Measurements from ENCODE around the gene FAM117B. TPM values are rescaled to one million over a fixed set of nuclear protein-coding genes. Genes with fewer than 3 reads are reported as not detected.

Gene FAM117B
- total and polyA plus RNA-seq, 2 of the 8 experiments (the other 6 are each of a cell fraction or from before 2014, with no cell fraction given) = 3.9 to 22.6 TPM

- H2BK5ac ChIP-seq (ENCODE audit: low read depth, low read length) = no peak overlapping the region
- H3K79me1 ChIP-seq (ENCODE audit: low read depth, low read length) = no peaks in the 10 kb centered on the region
- ChIA-PET CTCF (ENCODE audit: partially characterized antibody) (interaction anchor here (0.6 kb wide), 1 partner anchor 1129 kb away, joined by 6 read pairs; no protein-coding TSS in a partner anchor), POLR2A (ENCODE audit: partially characterized antibody) (no interaction called here)
- no peak overlapping the region for H3K56ac ChIP-seq (replicated peaks; ENCODE audit: insufficient read length, low read depth, low read length)
- no peaks in the 10 kb centered on the region for H3K27me3 ChIP-seq (replicated peaks in 1 of 4; ENCODE audit: control insufficient read depth in 3 of 4, extremely low read depth in 1 of 4, insufficient read depth in 3 of 4, low read length in 3 of 4)
- H3K4me3 ChIP-seq (ENCODE audit: extremely low read depth in 1 of 4, insufficient read depth in 2 of 4, low read depth in 3 of 4, low read length in 4 of 4) = no peak overlapping the region
- no peak overlapping the region for H2BK20ac ChIP-seq (ENCODE audit: low read length)
- no peak overlapping the region for H3K27ac ChIP-seq (ENCODE audit: low read depth, low read length)
- H4K20me1 ChIP-seq (replicated peaks in 1 of 2; ENCODE audit: control insufficient read depth in 1 of 2, insufficient read depth in 2 of 2, low read length in 2 of 2) = peaks cover 0 to 2% of the 10 kb centered on the region in 2 experiments
- no peak overlapping the region for H2BK12ac ChIP-seq (ENCODE audit: low read depth, low read length)
- H3K9ac ChIP-seq (replicated peaks in 1 of 4; ENCODE audit: extremely low read depth in 1 of 4, low read depth in 3 of 4, low read length in 3 of 4) = no peak overlapping the region
- H3K4ac ChIP-seq (replicated peaks; ENCODE audit: insufficient read length, low read depth, low read length) = no peak overlapping the region
- no peak overlapping the region for H4K5ac ChIP-seq (ENCODE audit: insufficient read length, low read depth, low read length)
- no peak overlapping the region for H4K91ac ChIP-seq (replicated peaks; ENCODE audit: insufficient read length, low read length)
- no peaks in the 10 kb centered on the region for H3K23me2 ChIP-seq (ENCODE audit: low read depth, low read length)
- H2AFZ ChIP-seq (ENCODE audit: low read length) = no peak overlapping the region
- no peaks in the 10 kb centered on the region for H3K4me1 ChIP-seq (replicated peaks in 1 of 4; ENCODE audit: control insufficient read depth in 3 of 4, insufficient read depth in 4 of 4, low read length in 3 of 4)
- peaks cover 0 to 7% (median 0%) of the 10 kb centered on the region in 4 experiments; a peak in 2 of 8 replicates for H3K36me3 ChIP-seq (ENCODE audit: control insufficient read depth in 2 of 4, insufficient read depth in 4 of 4, low read length in 3 of 4)
- FAIRE-seq = no peak
- no peak overlapping the region for H3K18ac ChIP-seq (ENCODE audit: extremely low read depth, low read length)
- TF ChIP-seq CTCF (IDR thresholded peaks at IDR 0.05; ENCODE audit: control extremely low read depth in 1 of 3, insufficient read depth in 1 of 3, low read depth in 1 of 3, low read length in 3 of 3) = no peak
- H3K79me2 ChIP-seq (ENCODE audit: control insufficient read depth in 1 of 2, insufficient read depth in 2 of 2, low read length in 2 of 2) = no peaks in the 10 kb centered on the region
- H3K9me3 ChIP-seq (ENCODE audit: insufficient read depth in 2 of 2, low read depth in 1 of 2, low read length in 1 of 2) = no peaks in the 10 kb centered on the region
- no peak overlapping the region for H4K8ac ChIP-seq (ENCODE audit: extremely low read depth, insufficient read depth, low read length)
- no peak overlapping the region for H3K4me2 ChIP-seq (ENCODE audit: insufficient read depth in 1 of 2, low read depth in 2 of 2, low read length in 2 of 2)
- H2BK15ac ChIP-seq (ENCODE audit: low read length) = no peak overlapping the region
- no peak for DNase-seq (ENCODE audit: low read depth in 1 of 2, low spot score in 2 of 2)
- no peak overlapping the region for H3K14ac ChIP-seq (ENCODE audit: insufficient read length)
- no peak overlapping the region for H2AK5ac ChIP-seq (ENCODE audit: low read depth, low read length)
- H3K23ac ChIP-seq (ENCODE audit: insufficient read length) = no peak overlapping the region
- no peak overlapping the region for H2BK120ac ChIP-seq (replicated peaks; ENCODE audit: low read depth, low read length)
These were observed 145.8 kb downstream of the FAM117B start for GRCh38 chr2:202780514-202781021.

Data from H1 (cell line).